AG20443 (cell line): ENCODE data around the gene RBM34.
"Not testable (repeated sequence)": the region's sequence is repeated elsewhere in the genome, so short reads cannot be mapped to it uniquely, and the experiment has no call there.

Source experiments
- DNase-seq: peaks from one replicate; pipeline ENCODE4 v3.0.0; 2012; ENCODE audit warnings: low spot score, mixed read lengths

The RBM34 gene

DNA sequence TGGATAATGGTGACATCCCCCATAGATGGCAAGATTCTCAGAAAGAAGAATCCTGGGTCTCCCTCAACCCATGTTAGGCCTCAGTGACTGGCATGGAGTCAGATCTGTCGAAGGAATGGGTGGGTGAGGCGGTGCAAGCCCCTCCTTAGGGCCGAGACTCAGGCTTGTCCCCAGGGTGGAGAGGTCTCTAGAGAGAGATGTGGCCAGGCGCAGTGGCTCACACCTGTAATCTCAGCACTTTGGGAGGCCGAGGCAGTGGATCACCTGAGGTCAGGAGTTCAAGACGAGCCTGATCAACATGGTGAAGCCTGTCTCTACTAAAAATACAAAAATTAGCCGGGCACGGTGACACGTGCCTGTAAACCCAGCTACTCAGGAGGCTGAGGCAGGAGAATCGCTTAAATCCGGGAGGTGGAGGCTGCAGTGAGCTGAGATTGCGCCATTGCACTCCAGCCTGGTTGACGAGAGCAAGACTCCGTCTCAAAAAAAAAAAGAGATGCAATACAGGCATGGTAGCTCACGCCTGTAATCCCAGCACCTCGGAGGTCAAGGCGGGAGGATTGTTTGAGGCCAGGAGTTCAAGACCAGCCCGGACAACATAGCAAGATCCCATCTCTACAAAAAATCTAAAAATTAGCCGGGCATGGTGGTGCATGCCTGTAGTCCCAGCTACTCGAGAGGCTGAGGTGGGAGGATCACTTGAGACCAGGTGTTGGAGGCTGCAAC is 69.6 kb downstream of the RBM34 start:
- DNase-seq: not testable (repeated sequence)

GRCh38 chr1:235090406-235091069 is 70.5 kb downstream of the RBM34 start:
- DNase-seq: no peak

- no peak for DNase-seq
These were observed 72.1 kb downstream of the RBM34 start for GRCh38 chr1:235088907-235089306.

DNA sequence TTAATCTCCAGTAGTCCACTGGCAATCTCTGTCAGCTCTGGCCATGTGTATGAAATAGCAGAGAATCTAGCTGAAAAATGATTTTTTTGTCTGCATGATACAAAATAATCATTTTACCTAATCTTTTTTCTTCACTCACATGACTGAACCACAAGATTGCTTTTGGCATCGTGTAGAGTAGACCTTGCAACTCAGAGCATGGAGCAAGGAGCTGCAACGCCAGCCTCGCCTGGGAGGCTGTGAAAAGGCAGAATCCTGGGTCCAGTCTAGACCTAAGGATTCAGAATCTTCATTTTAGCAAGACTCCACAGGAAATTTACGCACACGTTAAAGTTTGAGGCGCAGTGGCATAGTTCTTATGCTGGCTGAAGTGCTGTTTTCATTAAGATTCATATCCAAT is 72.6 kb downstream of the RBM34 start:
- DNase-seq: no peak

- DNase-seq: no peak
These were observed 73.1 kb downstream of the RBM34 start for GRCh38 chr1:235087906-235088305.

GRCh38 chr1:235085411-235086117 is 75.5 kb downstream of the RBM34 start:
- DNase-seq: not testable (repeated sequence)
